ENCODE data around the gene GHR.

DNA sequence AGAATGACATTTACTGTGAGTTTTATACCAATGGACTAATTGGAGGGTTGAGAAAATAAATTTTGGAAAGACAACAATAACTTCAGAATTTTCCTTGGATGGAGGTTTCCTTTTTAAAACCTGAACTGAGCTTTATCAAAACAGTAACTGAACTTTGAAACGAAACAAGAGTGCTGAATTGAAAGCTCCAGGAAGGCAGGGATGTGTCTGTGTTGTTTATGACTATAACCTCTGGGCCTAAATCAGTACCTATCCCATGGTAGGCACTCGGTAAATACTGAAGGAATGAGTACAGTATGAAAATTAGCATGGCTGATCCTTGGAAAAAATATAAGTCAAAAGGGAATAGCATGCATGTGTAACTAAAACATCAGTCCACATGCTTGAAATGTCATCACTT is 93.9 kb downstream of the GHR start:
- TF ChIP-seq, protein P1, sequence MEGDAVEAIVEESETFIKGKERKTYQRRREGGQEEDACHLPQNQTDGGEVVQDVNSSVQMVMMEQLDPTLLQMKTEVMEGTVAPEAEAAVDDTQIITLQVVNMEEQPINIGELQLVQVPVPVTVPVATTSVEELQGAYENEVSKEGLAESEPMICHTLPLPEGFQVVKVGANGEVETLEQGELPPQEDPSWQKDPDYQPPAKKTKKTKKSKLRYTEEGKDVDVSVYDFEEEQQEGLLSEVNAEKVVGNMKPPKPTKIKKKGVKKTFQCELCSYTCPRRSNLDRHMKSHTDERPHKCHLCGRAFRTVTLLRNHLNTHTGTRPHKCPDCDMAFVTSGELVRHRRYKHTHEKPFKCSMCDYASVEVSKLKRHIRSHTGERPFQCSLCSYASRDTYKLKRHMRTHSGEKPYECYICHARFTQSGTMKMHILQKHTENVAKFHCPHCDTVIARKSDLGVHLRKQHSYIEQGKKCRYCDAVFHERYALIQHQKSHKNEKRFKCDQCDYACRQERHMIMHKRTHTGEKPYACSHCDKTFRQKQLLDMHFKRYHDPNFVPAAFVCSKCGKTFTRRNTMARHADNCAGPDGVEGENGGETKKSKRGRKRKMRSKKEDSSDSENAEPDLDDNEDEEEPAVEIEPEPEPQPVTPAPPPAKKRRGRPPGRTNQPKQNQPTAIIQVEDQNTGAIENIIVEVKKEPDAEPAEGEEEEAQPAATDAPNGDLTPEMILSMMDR (IDR thresholded peaks at IDR 0.05; ENCODE audit: insufficient read depth, low read depth, low read length) = no peak
- TF ChIP-seq EZH2 (IDR thresholded peaks at IDR 0.05; ENCODE audit: insufficient read depth, low read length) = no peak
